GM23248 (cell line): ENCODE data around the gene DDX60.

Experiments
- EZH2 ChIP-seq: fragments of 200-600 bp; sonication (generic); IDR thresholded peaks from 2 replicates; pipeline ENCODE4 v1.6.1; 2018; ENCODE audit warnings: antibody characterized with exemption, mild to moderate bottlenecking; ENCODE audit not compliant: insufficient read depth, poor library complexity, severe bottlenecking
- EZH2phosphoT487 ChIP-seq: fragments of 200-600 bp; sonication (generic); IDR thresholded peaks from 2 replicates; pipeline ENCODE4 v1.6.1; 2018; ENCODE audit warnings: antibody characterized with exemption, moderate library complexity, mild to moderate bottlenecking, low read depth; ENCODE audit not compliant: insufficient read depth

GRCh38 chr4:168264903-168265302 lies 53.6 kb downstream of the DDX60 start:
- no peak for TF ChIP-seq EZH2
- no peak for TF ChIP-seq EZH2phosphoT487
